GM12878 (cell line): ENCODE results near the gene PRMT1. TPM values are rescaled to one million over a fixed set of nuclear protein-coding genes. Genes with fewer than 3 reads are reported as not detected.

Experiments used
- ATAC-seq: fragments of 200-7000 bp; cut with Tn5 transposase; 3 replicates; pipeline ENCODE4 v1.9.1; 2020; ENCODE audit warnings: mild to moderate bottlenecking, moderate library complexity
- BruUV-seq: library from RNA; stranded (reverse); fragments of 400-500 nt; replicated peaks from 2 replicates; lab custom pipeline; 2021; lab: Mats Ljungman, UMichigan
- CTCF ChIA-PET: fragments of 300-600 bp; sonication (Branson Sonifier 250); formaldehyde crosslinking; extraction: SDS; loops from one replicate; lab custom pipeline; 2021; ENCODE audit warnings: inconsistent platforms; lab: Yijun Ruan, JAX
- POLR2A ChIA-PET: fragments of 350-600 bp; formaldehyde crosslinking; extraction: SDS; loops from one replicate; lab custom pipeline; 2021; ENCODE audit warnings: inconsistent platforms; lab: Charles Lee
- RAD21 ChIA-PET: fragments of 300-600 bp; sonication (Branson Sonifier 250); formaldehyde crosslinking; loops from one replicate; lab custom pipeline; 2023; ENCODE audit warnings: antibody characterized with exemption; ENCODE audit not compliant: unreplicated experiment; lab: Charles Lee
- SMC1A ChIA-PET: fragments of 300-600 bp; sonication (Branson Sonifier 250); formaldehyde crosslinking; loops from one replicate; lab custom pipeline; 2023; ENCODE audit not compliant: unreplicated experiment, uncharacterized antibody; lab: Charles Lee
- DNase-seq: peaks from one replicate; pipeline ENCODE4 v3.0.0-alpha.2; 2011; ENCODE audit warnings: low read depth, low spot score
- FAIRE-seq: peaks from 3 replicates; lab custom pipeline; 2011; peaks lifted over from hg19 to GRCh38; lab: Jason Lieb, UNC
- H2AFZ ChIP-seq: 2 replicates; pipeline ENCODE4 v1.6.0; 2011; ENCODE audit warnings: low read depth, low read length, control low read depth; ENCODE audit not compliant: control insufficient read depth
- H3K27ac ChIP-seq: 2 replicates; pipeline ENCODE4 v1.5.1; 2011; ENCODE audit warnings: control low read depth; ENCODE audit not compliant: control insufficient read depth, insufficient read depth
- H3K27me3 ChIP-seq, 2 experiments: replicated peaks in 1 of 2; 2 replicates each; pipeline versions ENCODE4 v1.6.0 to v1.6.1; 2011; ENCODE audit warnings: low read length in 1 of 2; ENCODE audit not compliant: control insufficient read depth in 2 of 2, insufficient read depth in 2 of 2
- H3K36me3 ChIP-seq, 2 experiments: 2 replicates each; pipeline ENCODE4 v1.5.1; 2011; ENCODE audit warnings: low read length in 1 of 2; ENCODE audit not compliant: control insufficient read depth in 2 of 2, insufficient read depth in 2 of 2
- H3K4me1 ChIP-seq: 2 replicates; pipeline ENCODE4 v1.6.1; 2011; ENCODE audit warnings: mild to moderate bottlenecking, low read length, moderate library complexity, mixed read lengths; ENCODE audit not compliant: control insufficient read depth, insufficient read depth
- H3K4me2 ChIP-seq: 2 replicates; pipeline ENCODE4 v1.6.0; 2011; ENCODE audit warnings: control low read depth; ENCODE audit not compliant: control insufficient read depth, insufficient read depth
- H3K4me3 ChIP-seq: fragments of 200-600 bp; sonication (generic); 2 replicates; pipeline ENCODE4 v1.5.1; 2016
- H3K79me2 ChIP-seq: 2 replicates; pipeline ENCODE4 v1.6.0; 2011; ENCODE audit warnings: low read length; ENCODE audit not compliant: control insufficient read depth, insufficient read depth
- H3K9ac ChIP-seq: 2 replicates; pipeline ENCODE4 v1.8.0; 2011; ENCODE audit warnings: low read length, control low read depth, mixed read lengths; ENCODE audit not compliant: control insufficient read depth, insufficient read depth
- H3K9me3 ChIP-seq: replicated peaks from 3 replicates; pipeline ENCODE4 v1.5.1; 2011; ENCODE audit warnings: mild to moderate bottlenecking, low read length; ENCODE audit not compliant: control insufficient read depth, insufficient read depth
- H4K20me1 ChIP-seq: 2 replicates; pipeline ENCODE4 v1.6.0; 2011; ENCODE audit not compliant: control insufficient read depth, insufficient read depth
- BHLHE40 ChIP-seq, 2 experiments: fragments of 450-650 bp in 1 of 2; IDR thresholded peaks; 2 replicates each; pipeline ENCODE4 v1.6.1; 2011 to 2017; ENCODE audit warnings: low read depth in 2 of 2, borderline replicate concordance in 1 of 2, improper control_type of control experiment in 1 of 2, low read length in 1 of 2, mild to moderate bottlenecking in 1 of 2
- EED ChIP-seq: sonication (generic); IDR thresholded peaks from 2 replicates; pipeline ENCODE4 v1.6.1; 2016; ENCODE audit warnings: antibody characterized with exemption, low read depth
- FOXK2 ChIP-seq: fragments of 450-650 bp; IDR thresholded peaks from 2 replicates; pipeline ENCODE4 v1.6.1; 2017; ENCODE audit warnings: mild to moderate bottlenecking, moderate library complexity
- PAX5 ChIP-seq: IDR thresholded peaks from 2 replicates; pipeline ENCODE4 v1.6.1; 2011; ENCODE audit warnings: low read depth, low read length, borderline replicate concordance
- RAD51 ChIP-seq: fragments of 450-650 bp; IDR thresholded peaks from 2 replicates; pipeline ENCODE4 v1.6.1; 2016; ENCODE audit warnings: moderate library complexity, mild to moderate bottlenecking, inconsistent platforms
- RELA ChIP-seq: fragments of 450-650 bp; IDR thresholded peaks from 2 replicates; pipeline ENCODE4 v1.8.0; 2014; ENCODE audit warnings: borderline replicate concordance; ENCODE audit not compliant: partially characterized antibody
- RUNX3 ChIP-seq: IDR thresholded peaks from 2 replicates; pipeline ENCODE4 v1.6.1; 2012; ENCODE audit warnings: low read length, inconsistent platforms
- SUPT20H ChIP-seq: IDR thresholded peaks from 2 replicates; pipeline ENCODE4 v1.6.1; 2011; ENCODE audit warnings: low read depth, mild to moderate bottlenecking, low read length, moderate library complexity, borderline replicate concordance; ENCODE audit not compliant: control insufficient read depth
- TAF1 ChIP-seq: IDR thresholded peaks from 2 replicates; pipeline ENCODE4 v1.6.1; 2011; ENCODE audit warnings: mild to moderate bottlenecking, low read depth, low read length, borderline replicate concordance
- TBL1XR1 ChIP-seq: IDR thresholded peaks from 2 replicates; pipeline ENCODE4 v1.6.1; 2012; ENCODE audit warnings: low read depth, low read length, improper control_type of control experiment
- ZNF207 ChIP-seq: fragments of 450-650 bp; IDR thresholded peaks from 2 replicates; pipeline ENCODE4 v1.6.1; 2014; ENCODE audit warnings: antibody characterized with exemption, mild to moderate bottlenecking, borderline replicate concordance
- WGBS: methylation state at CpG from one replicate; pipeline ENCODE4 v1.1.6; 2016; ENCODE audit warnings: low lambda C conversion rate; ENCODE audit not compliant: insufficient replicate concordance, insufficient coverage; ENCODE audit errors: missing lambda C conversion rate; 5-methylcytosine and 5-hydroxymethylcytosine counted together
- in situ Hi-C: fragments of 300-500 bp; cut with MboI; formaldehyde crosslinking; loops from 9 replicates; pipeline ENCODE4 v1.14.3; 2018; ENCODE audit warnings: mixed read lengths
- intact Hi-C: fragments of 100-400 bp; cut with micrococcal nuclease; formaldehyde crosslinking; loops from one replicate; pipeline ENCODE4 v1.14.2; 2022; ENCODE audit not compliant: unreplicated experiment
- polyA plus RNA-seq, 11 experiments: library from polyadenylated mRNA; depleted of rRNA in 4 of 11; unstranded in 6 of 11; stranded (reverse) in 5 of 11; fragments of >200 nt; fragmentation: Nextera tagmentation in 4 of 11; fragmentation: Illumina TruSeq in 1 of 11; extraction: Ambion mirVana in 4 of 11; extraction: Trizol in 1 of 11; gene quantifications; 1 replicate in 1 of 11; 2 replicates in 10 of 11; pipeline versions ENCODE4 v1.2.1 to v1.2.3, GENCODE V29; 2011 to 2016; ENCODE audit warnings: inconsistent platforms in 2 of 11, missing spikeins in 2 of 11, low read depth in 1 of 11
- total RNA-seq, 4 experiments: library from RNA; depleted of rRNA in 3 of 4; stranded (reverse); fragments of >200 nt in 3 of 4; fragmentation: Illumina TruSeq in 1 of 4; extraction: Trizol in 1 of 4; gene quantifications; 2 replicates each; pipeline versions ENCODE4 v1.2.1 to v1.2.3, GENCODE V29; 2013 to 2021
- TF ChIP-seq, protein P1 (sequence below): fragments of 150-350 bp; IDR thresholded peaks from 2 replicates; pipeline ENCODE4 v1.6.1; 2014; ENCODE audit warnings: mild to moderate bottlenecking, low read depth, low read length
- TF ChIP-seq, protein P2 (sequence below): fragments of 450-650 bp; IDR thresholded peaks from 2 replicates; pipeline ENCODE4 v1.6.1; 2017; ENCODE audit warnings: borderline replicate concordance
- TF ChIP-seq, protein P3 (sequence below): fragments of 450-650 bp; IDR thresholded peaks from 2 replicates; pipeline ENCODE4 v1.6.1; 2017; ENCODE audit warnings: mild to moderate bottlenecking, moderate library complexity
- TF ChIP-seq, protein P4 (sequence below): IDR thresholded peaks from 2 replicates; pipeline ENCODE4 v1.6.1; 2011; ENCODE audit warnings: low read depth, low read length, improper control_type of control experiment, borderline replicate concordance

The PRMT1 gene
- total and polyA plus RNA-seq, 10 of the 15 experiments (the other 5 are each of a cell fraction or from before 2014, with no cell fraction given): 19.9 to 667 (median 444) TPM

DNA sequence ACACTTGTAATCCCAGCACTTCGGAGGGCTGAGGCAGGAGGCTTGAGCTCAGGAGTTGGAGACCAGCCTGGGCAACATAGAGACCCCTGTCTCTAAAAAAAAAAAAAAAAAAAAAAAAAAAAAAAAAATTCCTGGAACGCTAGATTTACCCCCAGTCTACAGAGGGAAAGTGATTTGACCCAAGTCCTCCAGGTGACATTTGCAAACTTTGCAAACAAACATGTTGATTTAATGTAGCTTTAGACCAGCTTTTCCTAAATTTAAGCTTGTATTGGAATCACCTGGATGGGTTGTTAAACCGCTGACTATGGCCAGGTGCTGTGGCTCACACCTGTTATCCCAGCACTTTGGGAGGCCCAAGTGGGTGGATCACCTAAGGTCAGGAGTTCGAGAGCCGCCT, 22.3 kb downstream of the PRMT1 start:
- WGBS: 65% methylated on average over 5 of the region's 5 CpGs
- ChIA-PET RAD21 (no interaction called here), POLR2A (no interaction called here), CTCF (interaction anchor here (1.0 kb wide), 1 partner anchor 19 kb away, joined by 4 read pairs; no protein-coding TSS in a partner anchor), SMC1A (interaction anchor here (0.5 kb wide), 1 partner anchor 190 kb away, joined by 3 read pairs; no protein-coding TSS in a partner anchor)
- no peaks in the 10 kb centered on the region for H3K27me3 ChIP-seq
- ATAC-seq: no peak
- intact Hi-C loops: no loop called here
- in situ Hi-C loops: no loop called here
- H3K27ac ChIP-seq: no peak overlapping the region
- no peak overlapping the region for H3K9ac ChIP-seq
- FAIRE-seq: no peak
- no peaks in the 10 kb centered on the region for H3K36me3 ChIP-seq
- no peaks in the 10 kb centered on the region for H4K20me1 ChIP-seq
- BruUV-seq: no TSS peak
- H3K9me3 ChIP-seq: no peaks in the 10 kb centered on the region
- no peak for DNase-seq
- H2AFZ ChIP-seq: no peak overlapping the region
- no peak overlapping the region for H3K4me3 ChIP-seq
- no peaks in the 10 kb centered on the region for H3K79me2 ChIP-seq
- H3K4me1 ChIP-seq: no peaks in the 10 kb centered on the region
- no peak overlapping the region for H3K4me2 ChIP-seq
- TF ChIP-seq, protein P1, sequence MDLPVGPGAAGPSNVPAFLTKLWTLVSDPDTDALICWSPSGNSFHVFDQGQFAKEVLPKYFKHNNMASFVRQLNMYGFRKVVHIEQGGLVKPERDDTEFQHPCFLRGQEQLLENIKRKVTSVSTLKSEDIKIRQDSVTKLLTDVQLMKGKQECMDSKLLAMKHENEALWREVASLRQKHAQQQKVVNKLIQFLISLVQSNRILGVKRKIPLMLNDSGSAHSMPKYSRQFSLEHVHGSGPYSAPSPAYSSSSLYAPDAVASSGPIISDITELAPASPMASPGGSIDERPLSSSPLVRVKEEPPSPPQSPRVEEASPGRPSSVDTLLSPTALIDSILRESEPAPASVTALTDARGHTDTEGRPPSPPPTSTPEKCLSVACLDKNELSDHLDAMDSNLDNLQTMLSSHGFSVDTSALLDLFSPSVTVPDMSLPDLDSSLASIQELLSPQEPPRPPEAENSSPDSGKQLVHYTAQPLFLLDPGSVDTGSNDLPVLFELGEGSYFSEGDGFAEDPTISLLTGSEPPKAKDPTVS: no peak
- TF ChIP-seq, protein P2, sequence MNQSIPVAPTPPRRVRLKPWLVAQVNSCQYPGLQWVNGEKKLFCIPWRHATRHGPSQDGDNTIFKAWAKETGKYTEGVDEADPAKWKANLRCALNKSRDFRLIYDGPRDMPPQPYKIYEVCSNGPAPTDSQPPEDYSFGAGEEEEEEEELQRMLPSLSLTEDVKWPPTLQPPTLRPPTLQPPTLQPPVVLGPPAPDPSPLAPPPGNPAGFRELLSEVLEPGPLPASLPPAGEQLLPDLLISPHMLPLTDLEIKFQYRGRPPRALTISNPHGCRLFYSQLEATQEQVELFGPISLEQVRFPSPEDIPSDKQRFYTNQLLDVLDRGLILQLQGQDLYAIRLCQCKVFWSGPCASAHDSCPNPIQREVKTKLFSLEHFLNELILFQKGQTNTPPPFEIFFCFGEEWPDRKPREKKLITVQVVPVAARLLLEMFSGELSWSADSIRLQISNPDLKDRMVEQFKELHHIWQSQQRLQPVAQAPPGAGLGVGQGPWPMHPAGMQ: no peak
- TF ChIP-seq BHLHE40 (IDR thresholded peaks at IDR 0.05; ENCODE audit: borderline replicate concordance in 1 of 2, low read depth in 2 of 2, low read length in 1 of 2) (no peak), RAD51 (no peak), SUPT20H (no peak), TAF1 (no peak), FOXK2 (no peak), RUNX3 (no peak), ZNF207 (no peak), RELA (no peak), PAX5 (no peak), TBL1XR1 (no peak), EED (no peak)
- TF ChIP-seq, protein P3, sequence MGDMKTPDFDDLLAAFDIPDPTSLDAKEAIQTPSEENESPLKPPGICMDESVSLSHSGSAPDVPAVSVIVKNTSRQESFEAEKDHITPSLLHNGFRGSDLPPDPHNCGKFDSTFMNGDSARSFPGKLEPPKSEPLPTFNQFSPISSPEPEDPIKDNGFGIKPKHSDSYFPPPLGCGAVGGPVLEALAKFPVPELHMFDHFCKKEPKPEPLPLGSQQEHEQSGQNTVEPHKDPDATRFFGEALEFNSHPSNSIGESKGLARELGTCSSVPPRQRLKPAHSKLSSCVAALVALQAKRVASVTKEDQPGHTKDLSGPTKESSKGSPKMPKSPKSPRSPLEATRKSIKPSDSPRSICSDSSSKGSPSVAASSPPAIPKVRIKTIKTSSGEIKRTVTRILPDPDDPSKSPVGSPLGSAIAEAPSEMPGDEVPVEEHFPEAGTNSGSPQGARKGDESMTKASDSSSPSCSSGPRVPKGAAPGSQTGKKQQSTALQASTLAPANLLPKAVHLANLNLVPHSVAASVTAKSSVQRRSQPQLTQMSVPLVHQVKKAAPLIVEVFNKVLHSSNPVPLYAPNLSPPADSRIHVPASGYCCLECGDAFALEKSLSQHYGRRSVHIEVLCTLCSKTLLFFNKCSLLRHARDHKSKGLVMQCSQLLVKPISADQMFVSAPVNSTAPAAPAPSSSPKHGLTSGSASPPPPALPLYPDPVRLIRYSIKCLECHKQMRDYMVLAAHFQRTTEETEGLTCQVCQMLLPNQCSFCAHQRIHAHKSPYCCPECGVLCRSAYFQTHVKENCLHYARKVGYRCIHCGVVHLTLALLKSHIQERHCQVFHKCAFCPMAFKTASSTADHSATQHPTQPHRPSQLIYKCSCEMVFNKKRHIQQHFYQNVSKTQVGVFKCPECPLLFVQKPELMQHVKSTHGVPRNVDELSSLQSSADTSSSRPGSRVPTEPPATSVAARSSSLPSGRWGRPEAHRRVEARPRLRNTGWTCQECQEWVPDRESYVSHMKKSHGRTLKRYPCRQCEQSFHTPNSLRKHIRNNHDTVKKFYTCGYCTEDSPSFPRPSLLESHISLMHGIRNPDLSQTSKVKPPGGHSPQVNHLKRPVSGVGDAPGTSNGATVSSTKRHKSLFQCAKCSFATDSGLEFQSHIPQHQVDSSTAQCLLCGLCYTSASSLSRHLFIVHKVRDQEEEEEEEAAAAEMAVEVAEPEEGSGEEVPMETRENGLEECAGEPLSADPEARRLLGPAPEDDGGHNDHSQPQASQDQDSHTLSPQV: no peak
- TF ChIP-seq, protein P4, sequence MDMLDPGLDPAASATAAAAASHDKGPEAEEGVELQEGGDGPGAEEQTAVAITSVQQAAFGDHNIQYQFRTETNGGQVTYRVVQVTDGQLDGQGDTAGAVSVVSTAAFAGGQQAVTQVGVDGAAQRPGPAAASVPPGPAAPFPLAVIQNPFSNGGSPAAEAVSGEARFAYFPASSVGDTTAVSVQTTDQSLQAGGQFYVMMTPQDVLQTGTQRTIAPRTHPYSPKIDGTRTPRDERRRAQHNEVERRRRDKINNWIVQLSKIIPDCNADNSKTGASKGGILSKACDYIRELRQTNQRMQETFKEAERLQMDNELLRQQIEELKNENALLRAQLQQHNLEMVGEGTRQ: no peak
